ENCODE results near the gene BEGAIN.

The BEGAIN gene

GRCh38 chr14:100615736-100616695, 28.8 kb upstream of the BEGAIN start:
- no peak for DNase-seq

DNA sequence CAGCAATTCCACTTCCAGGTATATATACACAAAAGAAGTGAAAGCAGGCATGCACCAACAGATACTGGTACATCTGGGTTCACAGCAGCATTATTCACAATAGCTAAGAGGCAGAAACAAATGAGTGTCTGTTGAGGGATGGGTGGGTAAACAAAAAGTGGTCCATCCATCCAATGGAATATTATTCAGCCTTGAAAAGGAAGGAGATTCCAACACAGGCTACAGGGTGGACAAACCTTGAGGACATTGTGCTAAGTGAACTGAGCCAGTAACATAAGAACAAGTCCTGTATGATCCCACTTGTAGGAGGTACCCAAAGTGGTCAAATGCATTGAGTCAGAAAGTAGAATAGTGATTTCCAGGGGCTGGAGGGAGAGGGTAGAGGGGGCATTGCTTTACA, 27.6 kb upstream of the BEGAIN start:
- no peak for DNase-seq

DNA sequence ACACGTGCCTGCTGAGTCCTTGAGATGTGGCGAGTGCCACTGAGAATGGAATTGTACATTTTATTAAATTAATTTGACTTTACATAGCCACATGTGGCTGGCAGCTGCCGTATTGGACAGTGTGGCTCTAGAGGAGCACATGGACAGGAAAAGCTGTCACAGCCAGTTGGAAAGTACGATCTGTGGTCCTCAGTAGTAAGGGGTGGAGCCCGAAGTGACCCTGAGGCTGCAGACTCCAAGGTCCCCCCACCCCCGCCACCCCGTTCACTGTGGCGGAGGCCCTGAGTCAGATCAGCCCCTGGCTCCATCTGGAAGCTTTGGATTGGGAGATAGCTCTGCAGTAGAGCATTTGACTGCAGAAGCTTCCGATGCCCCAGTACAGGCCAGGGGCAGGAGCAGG, 25.8 kb upstream of the BEGAIN start:
- no peak for DNase-seq

DNA sequence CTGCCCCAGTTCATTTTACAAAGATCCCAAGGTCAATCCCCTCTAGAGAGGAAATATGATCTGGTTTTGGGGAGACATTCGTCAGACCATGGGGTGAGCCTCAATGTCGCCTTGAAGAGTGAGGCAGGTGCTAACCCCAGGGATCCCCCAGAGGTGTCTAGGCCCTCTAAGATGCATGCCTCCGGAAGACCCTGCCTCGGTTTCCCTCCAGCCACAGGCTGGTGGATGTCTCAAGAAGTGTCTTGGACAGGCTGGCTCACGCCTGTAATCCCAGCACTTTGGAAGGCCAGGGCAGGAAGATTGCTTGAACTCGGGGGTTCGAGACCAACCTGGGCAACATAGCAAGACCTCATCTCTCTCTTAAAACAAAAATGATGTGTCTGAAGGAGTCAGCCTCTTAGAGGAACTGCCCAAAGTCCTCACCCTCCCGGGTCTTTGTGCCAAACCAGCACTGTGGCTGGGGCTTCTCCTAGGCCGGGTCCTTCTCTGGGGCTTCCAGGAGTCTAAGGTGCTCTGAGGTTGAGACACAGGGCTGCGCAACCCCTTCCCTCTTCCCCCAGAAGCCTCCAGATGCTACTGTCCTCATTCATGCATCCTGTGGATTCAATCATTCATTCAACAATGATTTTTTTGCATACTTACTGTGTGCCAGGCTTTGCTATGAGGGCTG, 24.7 kb upstream of the BEGAIN start:
- no peak for DNase-seq

DNA sequence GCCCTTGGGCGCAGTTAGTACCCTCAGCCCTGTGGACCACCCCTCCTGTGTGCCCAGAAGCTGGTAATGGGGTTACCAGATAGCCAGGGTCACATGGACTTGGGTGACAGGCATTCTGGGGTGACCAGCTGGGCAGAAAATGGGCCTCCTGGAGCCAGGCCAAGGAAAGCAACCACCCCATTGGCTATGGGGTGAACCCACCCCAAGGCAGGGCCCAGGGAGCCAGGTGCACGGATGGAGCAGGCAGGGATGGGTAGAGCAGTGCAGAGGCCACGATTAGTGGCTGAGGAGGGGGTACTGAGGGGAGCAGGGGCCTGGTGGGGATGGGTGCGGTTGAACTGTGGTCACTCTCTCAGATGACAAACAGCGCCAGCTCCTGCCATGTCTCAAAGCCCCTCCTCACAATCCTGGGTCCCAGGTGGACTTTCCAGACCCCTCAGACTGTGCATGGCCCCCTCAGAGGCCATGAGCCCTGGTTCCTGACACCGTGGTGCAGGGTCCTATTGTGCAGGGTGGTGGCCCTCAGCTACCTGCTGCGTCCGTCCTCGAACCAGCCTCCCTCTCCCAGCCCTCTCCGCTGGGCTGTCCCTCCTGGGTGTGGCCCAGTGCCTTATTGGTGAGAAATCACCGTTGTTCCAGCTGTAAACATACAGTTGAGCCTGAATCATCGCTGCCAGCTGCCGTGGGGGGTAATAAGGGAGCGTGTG, 23.4 kb upstream of the BEGAIN start:
- DNase-seq = no peak

DNA sequence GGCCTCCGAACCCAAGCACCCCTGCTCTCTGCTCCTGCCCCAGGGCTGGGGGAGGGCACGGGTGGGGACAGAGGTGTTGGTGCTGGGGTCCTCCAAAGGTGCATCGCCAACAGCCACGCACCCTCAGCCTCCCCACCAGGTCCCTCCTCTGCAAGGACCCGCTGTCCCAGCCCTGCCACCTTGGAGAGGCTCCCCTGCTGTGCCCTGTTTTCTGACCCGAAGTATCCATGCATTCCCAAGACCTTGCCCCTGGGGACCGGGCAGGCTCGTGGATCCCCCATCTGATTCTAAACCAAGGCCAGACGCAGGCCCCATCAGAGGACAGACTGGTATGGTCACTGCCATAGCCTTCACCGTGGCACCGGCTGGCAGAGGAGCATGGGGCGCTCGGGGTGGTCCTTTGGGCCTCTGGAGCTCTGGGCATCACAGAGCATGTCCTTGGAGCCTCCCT, 22.7 kb upstream of the BEGAIN start:
- no peak for DNase-seq

DNA sequence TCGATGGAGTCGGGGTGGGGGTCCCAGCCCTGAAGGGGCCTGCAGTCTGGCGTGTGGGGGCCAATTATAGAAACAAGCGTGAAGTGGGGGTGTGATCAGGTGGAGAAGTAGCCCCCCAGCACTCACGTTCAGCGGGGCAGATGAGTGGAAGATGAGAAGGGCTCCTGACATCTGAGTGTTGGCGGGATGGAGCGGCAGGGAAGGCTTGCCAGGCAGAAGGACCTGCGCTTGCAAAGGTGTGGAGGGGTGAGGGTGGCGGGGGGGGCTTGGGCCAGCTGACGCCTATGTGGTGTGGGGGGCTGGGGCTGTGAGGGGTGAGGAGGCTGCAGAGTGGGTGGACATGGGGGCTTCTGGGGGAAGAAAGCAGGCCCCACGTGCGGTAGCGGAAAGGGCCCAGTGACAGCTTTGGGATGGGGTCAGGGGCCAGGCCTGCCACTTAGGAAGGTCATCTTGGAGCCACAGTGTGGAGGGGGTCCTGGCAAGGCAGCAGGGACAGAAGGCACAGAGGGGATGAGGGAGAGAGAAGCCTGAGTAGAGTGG, 22.2 kb upstream of the BEGAIN start:
- no peak for DNase-seq

DNA sequence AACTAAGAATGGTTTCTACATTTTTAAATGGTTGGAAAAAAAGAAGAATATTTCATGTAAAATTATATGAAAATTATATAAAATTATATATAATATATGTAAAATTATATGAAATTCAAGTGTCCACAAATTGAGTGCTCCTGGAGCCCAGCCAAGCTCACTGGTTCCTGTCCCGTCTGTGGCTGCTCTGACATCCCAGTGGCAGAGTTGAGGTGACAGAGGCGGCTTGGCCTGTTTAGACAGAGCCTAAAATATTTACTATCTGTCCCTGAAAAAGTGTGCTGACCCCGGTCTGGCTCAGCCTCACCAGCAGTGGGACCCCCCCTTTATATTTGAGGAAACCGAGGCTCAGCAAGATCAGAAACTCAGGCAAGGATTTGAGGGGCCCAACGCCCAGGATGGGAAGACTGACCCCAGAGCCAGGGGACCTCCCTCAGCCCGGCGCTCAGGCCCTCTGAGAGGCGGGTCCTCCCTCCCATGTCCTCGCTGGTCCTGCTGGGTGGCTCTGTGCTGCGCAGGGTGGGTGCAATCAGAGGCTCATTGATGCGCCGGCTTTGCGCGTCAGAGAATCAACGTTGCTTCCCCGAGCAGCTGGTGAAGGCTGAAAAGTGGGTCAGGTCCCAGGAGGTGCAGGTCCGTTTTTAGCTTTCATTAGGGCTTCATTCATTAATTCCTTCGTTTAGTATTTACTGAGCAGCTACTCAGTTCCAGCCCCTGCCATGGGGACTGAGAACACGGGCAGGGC, 21.5 kb upstream of the BEGAIN start:
- DNase-seq = no peak

DNA sequence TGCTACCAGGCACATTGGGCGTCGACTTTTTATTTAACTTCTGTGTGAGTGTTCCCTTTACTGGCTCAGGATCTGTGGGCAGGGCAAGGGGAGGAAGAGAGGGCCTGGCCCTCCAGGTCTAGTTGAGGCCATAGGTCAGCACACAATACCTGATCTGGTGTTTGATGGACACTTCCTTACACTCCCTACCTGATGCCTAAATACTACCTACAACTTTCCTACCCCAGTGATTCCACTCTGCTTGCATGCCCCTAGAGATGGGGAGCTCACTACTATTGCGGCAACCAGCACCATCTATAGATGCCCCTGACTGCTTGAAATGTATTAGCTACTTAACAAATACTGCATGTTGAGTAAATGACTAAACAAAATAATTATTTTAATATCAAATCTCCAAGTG, 20.8 kb upstream of the BEGAIN start:
- no peak for DNase-seq

GRCh38 chr14:100607611-100607956, 20.4 kb upstream of the BEGAIN start:
- no peak for DNase-seq

DNA sequence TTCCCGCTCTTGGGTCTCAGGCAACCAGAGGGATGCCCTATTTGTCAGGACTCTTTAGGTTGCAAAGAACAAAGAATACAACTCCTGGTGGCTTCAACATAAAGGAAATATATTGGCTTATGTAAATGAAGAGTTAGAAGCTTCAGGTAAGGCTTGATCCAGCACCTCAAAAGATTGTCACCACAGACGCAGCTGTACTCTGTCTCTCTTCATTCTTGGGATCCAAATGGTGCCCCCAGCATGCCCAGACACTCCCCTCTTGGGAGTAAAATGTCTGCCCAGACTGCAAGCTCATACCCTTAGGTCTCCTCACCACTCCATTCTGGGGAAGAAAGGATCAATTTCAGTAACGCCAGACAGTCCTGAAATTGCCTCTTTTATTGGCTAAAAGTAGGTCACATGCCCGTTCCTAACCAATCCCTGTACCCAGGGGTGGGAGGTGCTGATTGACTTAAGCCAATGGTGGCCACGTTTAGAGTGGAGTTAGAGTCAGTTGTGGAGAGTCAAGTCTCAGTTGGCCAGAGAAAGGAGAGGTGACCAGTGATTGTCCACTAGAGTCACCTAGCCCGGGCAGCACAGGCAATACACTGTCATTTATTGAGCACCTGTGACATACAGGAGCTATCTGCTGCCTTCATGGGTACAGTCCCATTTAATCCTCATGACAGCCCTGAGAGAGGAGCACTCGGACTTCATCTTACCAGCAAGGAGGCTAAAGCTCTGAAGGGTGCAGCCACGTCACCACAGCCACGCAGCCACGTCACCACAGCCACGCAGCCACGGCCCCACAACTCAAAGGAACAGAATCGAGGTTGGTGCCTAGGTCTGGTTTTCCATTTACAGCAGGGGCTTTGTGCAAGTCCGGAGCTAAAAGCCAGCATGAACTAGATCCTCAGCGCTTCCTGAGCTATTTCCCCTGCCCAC, 19.7 kb upstream of the BEGAIN start:
- DNase-seq = no peak

DNA sequence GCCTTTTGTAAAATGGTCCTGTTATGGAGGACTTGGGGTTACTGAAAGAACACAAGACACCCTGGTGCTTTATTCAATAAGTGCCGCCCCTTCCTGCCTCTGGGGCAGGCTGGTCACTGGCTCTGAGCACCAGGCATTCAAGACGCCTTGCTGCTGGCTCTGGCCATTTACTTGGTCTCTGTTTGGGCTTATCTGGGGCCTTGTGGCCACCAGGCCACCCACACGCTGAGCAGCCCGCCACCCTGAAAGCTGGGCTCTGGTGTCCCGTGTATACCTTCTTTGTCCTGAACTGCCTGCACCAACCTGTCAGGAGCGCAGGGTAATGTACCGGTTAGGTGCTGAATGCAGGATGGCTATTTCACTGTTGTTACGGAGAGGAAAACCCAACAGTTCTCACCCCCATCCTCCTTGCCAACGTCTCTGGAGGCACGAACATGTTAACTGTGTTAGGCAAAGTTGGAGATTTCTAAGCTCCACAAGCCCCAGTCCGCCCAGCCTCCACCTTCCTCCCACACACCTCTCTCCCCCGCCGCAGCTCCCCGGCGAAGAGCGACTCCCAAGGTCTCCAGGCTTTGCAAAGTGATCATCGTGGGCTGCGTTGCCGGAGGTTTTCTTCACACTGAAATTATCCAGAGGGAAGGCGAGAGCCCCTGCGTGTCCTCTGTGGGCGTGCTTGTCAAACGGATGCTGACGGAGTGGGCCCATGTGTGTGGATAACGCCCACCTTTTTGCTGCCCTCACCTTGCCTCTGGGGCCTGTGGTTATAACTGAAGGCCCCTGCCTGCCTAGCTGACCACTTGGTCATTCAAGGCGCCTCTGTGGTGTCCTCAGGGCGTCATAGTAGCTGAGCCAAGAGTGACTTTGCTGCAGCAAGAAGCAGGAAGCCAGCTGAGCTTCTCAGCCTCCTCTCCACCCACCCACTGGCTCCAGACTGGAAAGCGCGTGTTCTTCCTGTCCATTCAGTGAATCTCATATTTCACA, 18.8 kb upstream of the BEGAIN start:
- DNase-seq = no peak

DNA sequence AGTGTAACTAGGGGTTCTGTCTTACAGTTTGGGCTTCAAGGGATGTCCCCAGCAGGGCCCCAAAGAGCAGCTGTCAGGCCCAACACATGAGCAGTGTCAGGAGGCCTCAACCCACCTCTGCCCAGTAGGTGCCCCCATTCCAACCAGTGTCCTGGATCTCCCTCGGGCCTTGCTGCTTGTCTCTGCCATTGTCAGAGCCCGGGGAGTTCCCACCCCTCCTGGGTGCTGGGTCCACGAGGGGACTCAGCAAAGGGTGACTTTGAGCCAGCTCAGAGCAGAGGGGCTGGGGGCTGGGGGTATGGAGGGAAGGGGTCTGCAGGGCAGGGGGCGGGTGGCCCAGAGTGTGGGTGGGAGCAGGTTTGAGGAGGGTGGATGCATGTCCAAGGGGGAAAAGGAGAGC, 18.0 kb upstream of the BEGAIN start:
- DNase-seq = no peak

DNA sequence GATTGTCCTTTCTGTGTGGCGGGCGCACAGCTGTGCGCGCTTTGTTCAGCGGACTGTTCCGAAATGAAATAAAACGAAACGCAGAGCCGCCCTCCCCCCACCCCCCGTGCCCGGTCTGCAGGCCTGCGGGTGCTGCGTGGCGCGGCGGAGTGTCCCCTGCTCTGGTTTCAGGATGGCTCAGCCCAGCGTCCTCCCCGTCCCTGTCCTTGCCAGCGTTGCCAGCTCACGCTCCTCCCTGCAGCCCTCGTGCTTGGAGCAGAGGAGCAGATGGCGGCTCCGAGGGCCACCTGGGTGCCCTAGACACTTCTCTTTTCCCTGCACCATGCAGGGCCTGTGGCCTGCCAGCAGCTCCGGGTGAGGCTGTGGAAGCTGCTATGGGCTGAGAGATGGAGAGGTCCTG, 17.5 kb upstream of the BEGAIN start:
- no peak for DNase-seq

DNA sequence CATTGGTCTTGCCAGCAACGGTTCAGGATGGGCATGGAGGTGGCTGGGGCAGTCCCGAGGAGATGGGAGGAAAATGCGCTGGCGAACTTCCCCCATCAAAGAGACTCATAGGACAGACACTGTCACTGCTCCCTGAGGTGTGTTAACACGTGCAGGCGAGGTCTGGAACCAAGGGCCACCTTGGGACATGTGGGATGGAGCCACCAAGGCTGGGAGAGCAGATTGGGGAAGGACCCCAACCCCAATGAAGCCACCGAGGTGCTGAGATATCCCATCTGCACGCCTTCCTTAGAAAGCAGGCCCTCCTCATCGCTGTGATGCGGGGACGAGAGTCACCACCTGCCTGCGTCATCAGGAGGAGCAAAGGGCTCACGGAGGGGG, 16.9 kb upstream of the BEGAIN start:
- DNase-seq = no peak

DNA sequence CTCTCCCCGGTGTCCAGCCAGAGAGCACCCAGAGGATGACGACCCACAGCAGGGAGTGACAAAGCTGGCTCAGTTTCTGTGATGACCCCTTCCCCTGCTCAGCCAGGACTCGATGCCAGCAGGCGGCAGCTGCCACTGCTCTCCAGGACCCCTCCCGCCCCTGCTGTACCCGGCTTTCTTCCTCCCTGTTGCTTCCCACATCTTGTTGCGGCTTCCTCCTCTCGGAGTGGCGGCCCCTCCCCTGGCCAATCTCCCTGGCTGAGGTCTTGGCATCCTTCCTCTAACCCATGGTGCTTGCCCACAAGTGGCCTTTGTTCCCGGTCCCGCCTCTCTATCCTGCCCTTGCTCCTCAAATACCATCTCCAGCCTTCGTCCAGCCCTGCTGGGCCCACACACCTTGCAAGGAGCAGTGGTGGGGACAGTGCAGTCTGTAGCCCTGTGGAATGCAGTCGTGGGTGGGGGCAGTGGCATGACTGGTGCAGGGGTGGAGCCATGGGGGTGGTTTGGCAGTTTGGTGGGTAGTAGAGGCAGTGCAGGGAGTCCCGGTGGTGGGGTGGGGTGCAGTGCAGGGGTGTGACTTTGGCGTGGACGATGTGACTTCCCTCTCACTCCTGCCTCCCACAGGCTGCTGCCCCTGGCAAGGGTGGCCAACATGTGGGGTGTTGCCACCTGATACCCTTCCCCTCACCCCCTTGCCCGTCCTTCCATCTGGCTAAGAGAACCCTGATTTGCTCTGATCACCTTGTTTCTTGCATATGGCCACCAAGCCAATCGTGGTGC, 16.3 kb upstream of the BEGAIN start:
- no peak for DNase-seq

GRCh38 chr14:100602621-100603230, 15.5 kb upstream of the BEGAIN start:
- no peak for DNase-seq

DNA sequence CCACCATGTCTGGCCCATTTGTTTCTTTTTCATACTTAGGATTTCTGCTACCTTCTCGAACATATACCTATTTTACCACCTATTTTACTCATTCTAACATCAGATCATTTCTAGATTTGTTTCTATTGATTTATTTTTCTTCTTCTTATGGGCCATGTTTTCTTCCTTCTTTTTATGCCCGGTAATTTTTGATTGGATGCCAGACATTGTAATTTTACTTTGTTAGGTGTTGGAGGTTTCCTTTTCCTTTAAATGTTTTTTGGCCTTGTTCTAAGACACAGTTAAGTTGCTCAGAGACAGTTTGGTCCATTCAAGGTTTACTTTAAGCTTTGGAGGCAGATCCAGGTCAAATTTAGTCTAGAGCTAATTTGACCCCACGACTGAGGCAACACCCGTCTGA, 14.7 kb upstream of the BEGAIN start:
- DNase-seq = no peak

DNA sequence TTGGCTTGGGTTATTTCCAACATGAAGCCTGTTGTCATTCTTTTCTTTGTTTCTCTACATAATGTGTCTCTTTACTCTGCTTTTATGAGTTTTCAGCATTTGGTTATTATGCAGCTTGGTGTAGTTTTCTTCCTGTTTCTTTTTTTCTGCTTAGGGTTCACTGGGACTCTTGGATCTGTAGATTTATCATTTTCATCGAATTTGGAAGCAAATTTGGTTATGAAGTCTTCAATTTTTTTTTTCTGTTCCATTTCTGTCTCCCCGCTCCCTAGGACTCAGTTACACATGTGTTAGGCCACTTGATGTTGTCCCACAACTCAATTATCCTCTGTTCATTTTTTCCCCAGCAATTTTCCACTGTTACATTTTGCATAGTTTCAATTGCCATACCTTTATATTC, 13.8 kb upstream of the BEGAIN start:
- no peak for DNase-seq

All from CD4-positive, alpha-beta T cell treated with Interleukin-6 for 4 hours (primary cell).